GM21619 (cell line): ENCODE data around the gene KISS1.

ENCODE experiments used
- ATAC-seq: cut with Tn5 transposase; IDR thresholded peaks from one replicate; pipeline ENCODE4 v1.9.1; 2021; ENCODE audit not compliant: unreplicated experiment

KISS1 gene

DNA sequence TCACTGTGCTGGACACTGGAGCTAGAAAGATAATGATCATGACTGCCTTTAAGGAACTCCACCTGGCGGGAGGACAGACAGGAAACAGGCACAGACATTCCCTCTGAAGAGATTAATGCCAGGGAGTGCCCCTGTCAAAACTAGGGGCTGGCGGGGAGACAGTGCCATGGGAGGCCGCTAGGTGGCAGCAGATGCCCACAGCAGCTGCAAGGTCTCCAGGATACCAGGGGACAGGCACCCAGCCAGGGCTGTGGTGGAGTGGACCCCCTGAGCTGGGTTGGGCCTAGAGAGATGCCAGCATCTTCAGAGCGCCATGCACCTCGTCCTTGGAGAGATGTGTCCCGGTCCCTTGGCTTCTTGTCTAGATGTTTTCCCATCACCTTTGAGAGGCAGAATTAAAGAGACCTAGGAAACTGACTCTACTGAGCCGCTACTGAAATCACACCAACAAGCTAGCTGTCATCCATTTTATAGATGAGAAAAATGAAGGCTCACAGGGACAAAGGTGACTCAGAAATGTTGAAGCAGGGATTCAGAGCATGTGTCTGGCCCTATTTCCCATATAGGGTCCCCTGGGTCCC is 33.7 kb downstream of the KISS1 start:
- ATAC-seq: no peak

DNA sequence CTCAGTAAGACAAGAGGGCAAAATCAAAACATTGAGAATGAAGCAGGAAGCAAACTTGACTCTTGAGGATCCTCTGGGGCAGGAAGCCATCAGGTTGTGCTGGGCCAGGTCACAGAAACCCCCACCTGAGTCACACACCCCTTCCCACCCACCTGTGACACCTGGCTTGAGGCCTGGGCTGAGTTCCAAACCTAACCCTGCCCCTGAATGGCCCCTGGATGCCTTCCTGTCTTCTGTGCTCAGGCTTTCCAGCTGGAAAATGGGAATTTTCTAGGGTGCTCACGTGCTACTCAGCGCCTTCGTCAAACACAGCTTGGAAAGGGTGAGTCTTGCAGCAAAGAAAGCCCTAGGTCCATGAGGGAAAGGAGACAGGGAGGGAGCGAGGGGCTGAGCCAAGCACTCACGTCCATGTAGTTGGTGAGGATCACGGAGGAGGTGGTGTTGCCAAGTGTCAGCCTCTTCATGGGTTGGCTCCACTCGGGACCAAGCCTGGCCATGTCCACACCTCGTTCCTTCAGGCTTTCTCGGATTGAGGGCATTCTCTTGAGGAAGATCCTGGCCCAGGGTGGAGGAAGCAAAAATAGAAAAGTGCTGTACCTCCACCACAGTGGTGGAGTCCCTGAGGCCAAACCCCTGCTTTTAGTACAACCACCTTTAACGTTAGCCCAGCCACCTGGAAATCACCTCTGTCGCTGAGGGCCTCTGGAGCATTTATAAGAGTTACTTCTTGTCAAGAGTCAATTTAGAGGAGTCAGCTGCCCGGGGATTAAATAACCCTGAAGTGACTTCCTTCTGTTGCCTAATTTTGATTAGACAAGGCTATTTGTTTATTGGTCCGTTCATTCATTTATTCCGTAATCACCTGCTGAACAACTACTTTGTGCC is 34.4 kb downstream of the KISS1 start:
- no peak for ATAC-seq

GRCh38 chr1:204157962-204158361 is 38.3 kb downstream of the KISS1 start:
- ATAC-seq: no peak

- ATAC-seq: no peak
Observed at GRCh38 chr1:204155881-204156280, 40.4 kb downstream of the KISS1 start.

- ATAC-seq: no peak
Observed at GRCh38 chr1:204154568-204155255, 41.6 kb downstream of the KISS1 start.

DNA sequence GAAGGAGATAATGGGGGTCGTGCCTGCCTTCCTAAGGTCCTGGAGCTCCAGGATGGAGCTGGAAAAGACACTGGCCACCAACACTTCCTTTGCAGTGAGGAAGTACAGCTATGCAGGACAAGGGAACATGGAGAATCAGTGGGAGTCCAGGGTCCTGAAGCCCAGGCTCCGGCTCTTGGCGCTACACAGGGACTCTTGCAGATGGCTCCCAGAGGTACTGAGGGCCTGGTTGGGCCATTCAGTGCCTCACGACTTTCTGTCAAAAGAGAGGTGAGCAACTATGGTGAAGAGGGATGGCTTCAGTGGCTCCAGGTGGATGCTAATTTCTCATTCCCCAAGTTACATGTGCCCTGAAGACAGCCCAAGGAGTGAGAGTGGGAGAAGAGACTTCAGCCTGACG is 42.6 kb downstream of the KISS1 start:
- ATAC-seq: no peak

DNA sequence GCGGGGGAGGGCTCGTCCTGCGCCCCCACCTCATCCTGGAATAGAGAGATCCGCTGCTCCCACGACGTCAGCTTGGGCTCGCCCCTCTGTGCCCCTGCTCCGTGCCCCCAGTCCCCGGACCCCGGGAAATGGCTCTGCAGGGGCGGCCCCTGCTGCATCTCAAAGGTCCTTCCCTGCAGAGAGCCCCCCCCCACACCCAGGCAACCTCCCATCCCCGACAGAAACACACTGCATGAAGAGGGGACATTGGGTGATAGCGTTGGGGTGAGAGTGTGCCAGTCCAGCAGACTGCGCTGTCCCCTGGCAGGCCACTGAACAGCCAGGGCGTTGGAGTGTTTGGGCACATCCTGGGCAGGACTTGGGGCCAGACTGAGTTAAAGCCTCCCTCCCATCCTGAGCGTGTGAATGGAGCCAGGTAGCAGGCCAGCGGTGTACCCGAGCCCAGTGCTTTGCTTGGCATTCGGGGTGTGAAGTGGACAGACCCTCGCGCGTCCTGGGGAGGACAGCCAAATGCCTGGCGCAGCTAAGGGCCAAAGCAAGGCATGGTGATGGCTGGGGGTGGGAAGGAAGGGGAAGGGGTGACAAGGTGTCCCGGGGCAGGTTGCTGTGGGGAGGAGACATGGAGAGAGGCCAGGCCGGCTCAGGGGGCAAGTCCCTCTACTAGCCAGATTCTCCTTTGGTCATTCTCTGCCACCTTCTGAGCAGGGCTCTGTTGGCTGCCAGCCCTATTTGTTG is 43.8 kb downstream of the KISS1 start:
- ATAC-seq: no peak

DNA sequence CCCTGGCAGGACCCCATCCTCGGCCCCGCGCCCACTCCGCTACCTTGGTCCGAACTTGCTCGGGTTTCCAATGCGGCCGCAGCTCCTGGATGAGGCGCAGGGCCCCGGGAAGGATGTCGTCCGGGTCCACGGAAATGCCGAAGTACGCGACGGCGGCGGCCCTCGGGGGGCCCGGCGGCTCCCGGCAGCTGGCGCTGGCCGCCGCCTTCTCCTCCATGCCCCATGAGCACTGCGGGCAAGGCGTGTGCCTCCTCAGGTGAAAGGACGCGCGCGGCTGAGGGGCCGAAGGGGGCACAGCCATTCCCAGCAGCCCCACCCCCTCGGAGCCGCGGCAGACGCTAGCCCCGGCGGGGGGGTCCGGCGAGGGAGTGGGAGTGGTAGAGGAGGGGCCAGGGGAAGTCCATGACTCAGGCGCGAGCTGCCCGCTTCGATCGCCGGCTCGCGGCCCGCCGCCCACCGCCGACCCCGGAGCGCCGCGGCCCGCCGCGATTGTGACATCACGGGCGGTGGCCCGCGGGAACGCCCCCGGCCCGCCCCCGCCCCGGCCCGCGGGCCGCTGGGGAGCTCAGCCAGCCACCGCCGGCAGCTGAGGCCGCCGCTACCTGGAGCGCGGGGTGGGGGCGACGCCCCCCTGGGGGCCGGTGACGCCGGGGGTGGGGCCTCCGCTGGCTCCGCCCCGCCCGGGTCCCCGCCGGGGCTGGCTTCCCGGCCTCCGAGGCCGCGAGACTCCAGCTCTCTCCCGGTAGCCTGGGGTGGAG is 44.6 kb downstream of the KISS1 start, which contains the start of gene ETNK2:
Gene ETNK2 (minus strand): TSS at position 493 of the 758 bp plus-strand sequence. CDS start 192 bp downstream, at position 301.
- no peak for ATAC-seq

DNA sequence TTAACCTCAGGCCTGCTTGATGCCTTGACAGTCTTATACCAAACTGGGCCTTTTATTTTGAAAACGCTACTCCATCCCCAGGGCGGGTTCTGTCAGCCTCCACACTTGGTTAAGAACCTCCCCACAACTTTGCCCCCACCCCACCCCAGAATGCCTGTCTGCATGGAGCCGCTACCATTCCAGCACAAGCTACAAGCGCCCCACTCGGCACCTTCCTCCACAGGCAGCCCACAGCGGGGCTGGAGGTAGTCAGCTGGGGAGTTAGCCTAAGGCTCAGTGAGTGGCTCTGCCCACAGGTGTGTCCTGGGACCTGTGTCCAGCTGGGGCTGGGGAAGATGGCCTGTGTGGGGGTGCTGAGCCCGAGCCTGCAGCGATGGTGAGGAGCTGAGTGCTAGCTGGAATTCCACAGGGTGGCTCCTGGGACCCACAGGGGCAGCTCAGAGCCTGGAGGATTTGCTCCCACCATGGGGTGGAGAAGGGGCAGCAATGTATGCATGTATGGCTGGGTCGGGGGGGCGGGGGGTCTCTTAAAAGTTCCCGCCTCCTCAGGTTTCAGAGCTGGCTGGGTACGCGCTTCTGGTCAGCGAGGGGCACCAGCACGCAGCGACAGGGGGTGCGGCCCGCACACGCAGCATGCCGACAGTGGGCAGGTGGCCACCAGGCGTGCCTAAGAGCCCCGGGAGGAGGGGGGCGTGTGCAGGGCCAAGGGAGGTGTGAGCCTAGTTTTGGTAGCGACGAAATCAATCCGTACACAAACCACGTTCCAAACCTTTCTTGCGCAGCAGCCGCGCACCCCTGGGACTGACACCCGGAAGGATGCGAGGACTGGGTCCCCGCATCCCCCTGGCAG is 45.4 kb downstream of the KISS1 start:
- no peak for ATAC-seq

DNA sequence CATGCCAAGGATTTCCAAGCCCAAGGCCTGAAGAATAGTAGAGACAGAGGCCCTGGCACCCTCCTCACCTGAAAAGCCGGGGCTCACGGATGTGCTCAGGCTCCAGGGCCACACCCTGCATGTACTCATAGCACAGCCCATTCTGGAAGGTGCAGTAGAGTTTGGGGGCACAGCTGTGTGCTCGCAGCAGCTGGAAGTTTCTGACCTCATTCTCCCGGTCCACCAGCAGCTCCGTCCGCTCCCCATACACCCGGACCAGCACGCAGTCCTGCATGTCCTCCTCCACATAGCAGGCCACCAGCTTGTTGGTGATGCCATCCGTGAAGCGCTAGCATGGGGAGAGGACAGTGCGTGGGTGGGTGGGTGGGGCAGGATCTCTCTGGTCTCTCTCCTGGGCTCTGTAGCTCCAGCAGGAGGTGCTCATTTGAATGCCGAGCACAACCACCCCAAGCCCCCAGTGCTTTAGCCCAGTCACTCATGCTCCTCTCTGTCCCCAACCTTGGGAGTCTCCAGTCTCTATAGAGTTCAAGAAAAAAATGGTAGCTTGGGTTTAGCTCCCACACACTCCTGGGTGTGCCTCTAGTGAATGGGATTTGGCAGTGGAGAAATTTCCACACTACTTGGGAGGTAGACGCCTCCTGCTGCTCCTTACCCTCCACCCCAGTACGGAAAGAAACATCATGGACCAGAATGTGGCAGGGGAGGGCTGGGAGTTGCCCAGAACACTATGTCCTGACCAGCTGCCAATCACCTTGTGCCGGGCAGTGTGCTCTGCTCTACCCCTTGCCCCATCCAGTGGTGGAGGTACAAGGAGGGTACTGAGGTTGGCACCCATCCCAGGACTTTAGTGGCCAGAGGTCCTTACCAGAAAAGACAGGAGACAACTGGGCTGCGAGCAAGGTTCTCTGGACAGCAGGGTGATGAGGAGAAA is 46.4 kb downstream of the KISS1 start:
- no peak for ATAC-seq

DNA sequence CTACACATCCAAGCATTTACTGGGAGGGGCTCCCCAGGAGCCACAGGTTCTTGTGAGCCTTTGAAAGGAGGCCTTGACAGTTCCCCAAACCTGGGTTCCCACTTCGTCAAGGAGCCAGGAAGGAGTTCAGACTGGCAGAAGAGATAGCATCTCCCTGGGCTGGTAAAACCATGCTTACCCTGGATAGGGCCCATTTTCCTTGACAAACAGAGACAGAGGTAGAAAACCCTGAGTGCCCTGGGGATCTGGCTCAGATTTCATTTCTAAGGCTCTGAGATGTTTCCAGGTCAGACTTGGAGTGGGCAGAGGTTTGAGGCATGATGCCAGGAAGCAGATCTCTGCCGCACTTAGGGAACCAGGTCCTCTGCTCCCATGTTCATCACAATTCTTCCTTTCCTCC is 47.2 kb downstream of the KISS1 start:
- no peak for ATAC-seq

GRCh38 chr1:204147406-204148383 is 48.6 kb downstream of the KISS1 start:
- ATAC-seq: no peak

GRCh38 chr1:204146965-204147364 is 49.3 kb downstream of the KISS1 start:
- no peak for ATAC-seq

GRCh38 chr1:204146309-204146708 is 50.0 kb downstream of the KISS1 start:
- ATAC-seq: no peak

DNA sequence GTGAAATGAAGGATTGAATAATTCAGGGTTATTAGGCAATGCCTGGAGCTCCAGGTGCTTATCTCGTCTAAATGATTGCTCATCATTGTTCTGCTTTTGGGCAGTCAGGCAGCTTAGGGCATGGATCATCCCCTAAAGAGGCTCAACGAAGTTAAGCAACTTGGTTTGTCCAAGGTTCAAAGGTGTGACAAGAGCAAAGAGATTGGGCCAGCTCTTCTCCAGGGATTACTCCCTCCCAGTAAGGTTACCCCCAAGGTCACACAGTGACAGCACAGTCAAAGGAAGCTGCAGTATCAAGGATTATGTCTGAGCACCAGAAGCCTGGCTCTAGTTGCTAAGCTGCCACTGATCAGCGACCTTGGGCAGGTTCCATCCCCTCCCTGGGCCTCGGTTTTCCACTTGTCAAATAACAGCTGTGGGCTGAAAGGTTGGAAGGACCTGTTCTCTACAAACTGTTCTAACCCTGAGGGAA is 51.2 kb downstream of the KISS1 start:
- no peak for ATAC-seq

DNA sequence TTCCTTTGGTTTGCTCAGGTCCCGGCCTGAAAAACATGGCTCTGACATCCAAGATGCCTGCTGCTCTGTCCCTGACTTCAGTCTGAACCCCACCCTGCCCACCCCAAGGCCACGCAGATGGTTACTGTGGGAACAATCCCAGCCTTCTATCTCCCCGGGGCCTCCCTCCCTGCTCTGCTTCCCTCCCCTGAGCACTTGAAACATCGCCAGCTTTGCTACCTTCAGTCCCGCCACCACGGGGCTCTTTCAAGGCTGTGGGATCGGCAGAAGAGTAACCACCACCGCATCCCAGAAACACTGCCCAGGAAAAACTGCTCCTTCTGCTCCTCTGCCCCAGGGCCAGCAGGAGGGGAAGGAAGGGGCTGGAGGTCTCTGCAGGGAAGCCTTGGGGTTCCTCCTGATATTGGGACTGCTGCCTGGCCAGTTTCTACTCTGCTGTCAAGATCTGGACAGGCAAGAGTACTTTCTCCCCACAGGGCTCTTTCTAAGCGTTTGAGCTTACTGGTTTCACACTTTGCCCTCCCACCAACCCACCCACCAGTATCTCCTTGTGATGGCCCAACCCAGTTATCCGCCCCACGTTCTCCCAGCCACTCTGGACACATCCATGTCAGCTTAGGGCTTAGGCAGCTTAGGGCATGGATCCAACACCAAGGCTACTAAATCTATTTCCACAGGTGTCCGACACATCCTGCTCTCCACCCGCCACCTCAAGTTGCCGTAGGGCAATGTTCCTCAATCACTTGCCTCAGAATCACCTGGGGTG is 52.8 kb downstream of the KISS1 start:
- ATAC-seq: no peak
